HEK293 (cell line): Measurements from ENCODE around the gene ATOH8.

ENCODE experiments used
- CTCF ChIA-PET: fragments of 350-600 bp; formaldehyde crosslinking; extraction: SDS; loops from one replicate; lab custom pipeline; 2021; ENCODE audit warnings: antibody characterized with exemption; lab: Yijun Ruan, JAX
- POLR2A ChIA-PET: fragments of 300-600 bp; formaldehyde crosslinking; extraction: SDS; loops from one replicate; lab custom pipeline; 2020; ENCODE audit warnings: antibody characterized with exemption, inconsistent platforms; lab: Yijun Ruan, JAX
- H3K27ac ChIP-seq: fragments of 200-500 bp; sonication (Bioruptor generic); 2 replicates; pipeline ENCODE4 v1.5.1; 2014; ENCODE audit warnings: low read depth, low read length, control low read depth, inconsistent platforms; ENCODE audit errors: extremely low read depth
- H3K36me3 ChIP-seq, 2 experiments: fragments of 200-500 bp in 1 of 2; sonication (Bioruptor generic) in 1 of 2; 1 replicate in 1 of 2; 2 replicates in 1 of 2; pipeline ENCODE4 v1.5.1; 2014 to 2017; ENCODE audit warnings: inconsistent platforms in 2 of 2, low read length in 2 of 2; ENCODE audit not compliant: control insufficient read depth in 2 of 2, insufficient read depth in 1 of 2
- H3K4me1 ChIP-seq: fragments of 200-500 bp; sonication (Bioruptor generic); 2 replicates; pipeline ENCODE4 v1.5.1; 2014; ENCODE audit warnings: mild to moderate bottlenecking, low read length, inconsistent platforms; ENCODE audit not compliant: control insufficient read depth, insufficient read depth
- H3K4me3 ChIP-seq: 2 replicates; pipeline ENCODE4 v1.5.1; 2011; ENCODE audit warnings: low read depth, mild to moderate bottlenecking, control low read depth, low read length, moderate library complexity
- H3K9me3 ChIP-seq: fragments of 200-500 bp; sonication (Bioruptor generic); 2 replicates; pipeline ENCODE4 v1.5.1; 2014; ENCODE audit warnings: low read depth, low read length, inconsistent platforms; ENCODE audit not compliant: control insufficient read depth, insufficient read depth
- BCL11B ChIP-seq: fragments of 450-650 bp; formaldehyde crosslinking; IDR thresholded peaks from 2 replicates; pipeline ENCODE4 v1.5.1; 2016; ENCODE audit warnings: low read depth, missing biosample characterization, missing genetic modification characterization
- CTCF ChIP-seq: fragments of 450-650 bp; formaldehyde crosslinking; IDR thresholded peaks from 2 replicates; pipeline ENCODE4 v1.5.1; 2016; ENCODE audit warnings: missing biosample characterization, missing genetic modification characterization
- EGR2 ChIP-seq: fragments of 450-650 bp; formaldehyde crosslinking; IDR thresholded peaks from 2 replicates; pipeline ENCODE4 v1.5.1; 2016; ENCODE audit warnings: low read depth, missing biosample characterization, missing genetic modification characterization
- GLI4 ChIP-seq: fragments of 450-650 bp; formaldehyde crosslinking; IDR thresholded peaks from 2 replicates; pipeline ENCODE4 v1.5.1; 2016; ENCODE audit warnings: missing biosample characterization, missing genetic modification characterization
- PRDM1 ChIP-seq: fragments of 450-650 bp; formaldehyde crosslinking; IDR thresholded peaks from 2 replicates; pipeline ENCODE4; 2016; ENCODE audit warnings: missing biosample characterization, missing genetic modification characterization
- REPIN1 ChIP-seq: fragments of 450-650 bp; formaldehyde crosslinking; IDR thresholded peaks from 2 replicates; pipeline ENCODE4 v1.5.1; 2017; ENCODE audit warnings: missing biosample characterization, missing genetic modification characterization, low read depth
- SALL2 ChIP-seq: fragments of 450-650 bp; formaldehyde crosslinking; IDR thresholded peaks from 2 replicates; pipeline ENCODE4 v1.5.0; 2017; ENCODE audit warnings: missing biosample characterization, mild to moderate bottlenecking, missing genetic modification characterization, borderline replicate concordance
- TCF7L2 ChIP-seq: IDR thresholded peaks from 2 replicates; pipeline ENCODE4 v1.6.1; 2011; ENCODE audit warnings: low read depth, mild to moderate bottlenecking, inconsistent platforms, low read length, moderate library complexity, borderline replicate concordance
- TSHZ1 ChIP-seq: fragments of 450-650 bp; formaldehyde crosslinking; IDR thresholded peaks from 2 replicates; pipeline ENCODE4 v1.5.1; 2016; ENCODE audit warnings: missing biosample characterization, missing genetic modification characterization, borderline replicate concordance
- ZBTB48 ChIP-seq: fragments of 450-650 bp; formaldehyde crosslinking; IDR thresholded peaks from 2 replicates; pipeline ENCODE4 v1.5.1; 2016; ENCODE audit warnings: missing biosample characterization, missing genetic modification characterization
- ZBTB7A ChIP-seq: fragments of 450-650 bp; formaldehyde crosslinking; IDR thresholded peaks from 2 replicates; pipeline ENCODE4 v1.5.1; 2016; ENCODE audit warnings: low read depth, missing biosample characterization, missing genetic modification characterization
- ZNF16 ChIP-seq: fragments of 450-650 bp; formaldehyde crosslinking; IDR thresholded peaks from 2 replicates; pipeline ENCODE4 v1.5.1; 2016; ENCODE audit warnings: low read depth, missing biosample characterization, missing genetic modification characterization
- ZNF18 ChIP-seq: fragments of 450-650 bp; formaldehyde crosslinking; IDR thresholded peaks from 2 replicates; pipeline ENCODE4 v1.5.1; 2016; ENCODE audit warnings: missing biosample characterization, missing genetic modification characterization
- ZNF23 ChIP-seq: fragments of 450-650 bp; formaldehyde crosslinking; IDR thresholded peaks from 2 replicates; pipeline ENCODE4 v1.5.1; 2016; ENCODE audit warnings: missing biosample characterization, missing genetic modification characterization, borderline replicate concordance
- ZNF292 ChIP-seq: fragments of 450-650 bp; formaldehyde crosslinking; IDR thresholded peaks from 2 replicates; pipeline ENCODE4 v1.5.1; 2016; ENCODE audit warnings: low read depth, missing biosample characterization, missing genetic modification characterization, borderline replicate concordance
- ZNF302 ChIP-seq: fragments of 450-650 bp; formaldehyde crosslinking; IDR thresholded peaks from 2 replicates; pipeline ENCODE4 v1.5.1; 2016; ENCODE audit warnings: missing biosample characterization, missing genetic modification characterization, low read depth
- ZNF354C ChIP-seq: fragments of 450-650 bp; formaldehyde crosslinking; IDR thresholded peaks from 2 replicates; pipeline ENCODE4 v1.5.1; 2016; ENCODE audit warnings: missing biosample characterization, missing genetic modification characterization, low read depth, borderline replicate concordance
- ZNF37A ChIP-seq: fragments of 450-650 bp; IDR thresholded peaks from 2 replicates; pipeline ENCODE4 v1.5.1; 2018; ENCODE audit warnings: missing biosample characterization, missing genetic modification characterization
- ZNF416 ChIP-seq: fragments of 450-650 bp; formaldehyde crosslinking; IDR thresholded peaks from 2 replicates; pipeline ENCODE4 v1.5.1; 2016; ENCODE audit warnings: missing biosample characterization, missing genetic modification characterization
- ZNF449 ChIP-seq: fragments of 450-650 bp; formaldehyde crosslinking; IDR thresholded peaks from 2 replicates; pipeline ENCODE4 v1.5.1; 2017; ENCODE audit warnings: missing biosample characterization, mild to moderate bottlenecking, missing genetic modification characterization, moderate library complexity
- ZNF596 ChIP-seq: fragments of 450-650 bp; IDR thresholded peaks from 2 replicates; pipeline ENCODE4 v1.5.0; 2018; ENCODE audit warnings: missing biosample characterization, mild to moderate bottlenecking, missing genetic modification characterization, moderate library complexity
- ZNF610 ChIP-seq: fragments of 450-650 bp; formaldehyde crosslinking; IDR thresholded peaks from 2 replicates; pipeline ENCODE4 v1.5.1; 2016; ENCODE audit warnings: missing biosample characterization, missing genetic modification characterization, borderline replicate concordance
- ZNF621 ChIP-seq: fragments of 450-650 bp; formaldehyde crosslinking; IDR thresholded peaks from 2 replicates; pipeline ENCODE4 v1.5.1; 2017; ENCODE audit warnings: missing biosample characterization, missing genetic modification characterization
- ZNF623 ChIP-seq: fragments of 450-650 bp; formaldehyde crosslinking; IDR thresholded peaks from 2 replicates; pipeline ENCODE4 v1.5.1; 2016; ENCODE audit warnings: missing biosample characterization, missing genetic modification characterization
- ZNF626 ChIP-seq: fragments of 450-650 bp; sonication (Bioruptor Pico); formaldehyde crosslinking; IDR thresholded peaks from 2 replicates; pipeline ENCODE4 v1.5.1; 2018; ENCODE audit warnings: missing biosample characterization, missing genetic modification characterization, inconsistent platforms
- ZNF785 ChIP-seq: fragments of 450-650 bp; formaldehyde crosslinking; IDR thresholded peaks from 2 replicates; pipeline ENCODE4 v1.5.1; 2016; ENCODE audit warnings: missing biosample characterization, missing genetic modification characterization
- ZNF791 ChIP-seq: fragments of 450-650 bp; formaldehyde crosslinking; IDR thresholded peaks from 2 replicates; pipeline ENCODE4 v1.5.1; 2016; ENCODE audit warnings: missing biosample characterization, missing genetic modification characterization
- ZNF843 ChIP-seq: fragments of 450-650 bp; formaldehyde crosslinking; IDR thresholded peaks from 2 replicates; pipeline ENCODE4 v1.5.1; 2016; ENCODE audit warnings: missing biosample characterization, missing genetic modification characterization

Gene ATOH8

GRCh38 chr2:85724731-85725181 is 29.0 kb upstream of the ATOH8 start:
- Histone ChIP-seq H3K27ac (no peak overlapping the region), H3K9me3 (no peaks in the 10 kb centered on the region), H3K36me3 (no peaks in the 10 kb centered on the region), H3K4me3 (no peak overlapping the region), H3K4me1 (no peaks in the 10 kb centered on the region; the same call in 1 of the 2 replicates)
- TF ChIP-seq ZNF843 (tag by site-specific recombination), result no peak
- no peak for TF ChIP-seq PRDM1
- no peak for TF ChIP-seq ZNF18
- no peak for TF ChIP-seq ZNF292
- TF ChIP-seq ZNF302 (tag by site-specific recombination), result no peak
- TF ChIP-seq ZNF354C (tag by site-specific recombination), result no peak
- TF ChIP-seq ZNF623, result no peak
- TF ChIP-seq TCF7L2, result no peak
- TF ChIP-seq GLI4 (tag by site-specific recombination), result no peak
- no peak for TF ChIP-seq CTCF (tag by site-specific recombination)
- TF ChIP-seq ZBTB7A (tag by site-specific recombination), result no peak
- ChIA-PET CTCF (interaction anchor here (0.6 to 3.2 kb wide), 9 partner anchors 20 to 103 kb away, joined by 3 to 21 read pairs (median 4); no protein-coding TSS in a partner anchor), POLR2A (no interaction called here)

- H3K9me3 ChIP-seq, result no peaks in the 10 kb centered on the region
- ChIA-PET POLR2A (no interaction called here), CTCF (interaction anchor here (0.6 to 3.2 kb wide), 12 partner anchors 19 to 362 kb away, joined by 3 to 21 read pairs (median 4); no protein-coding TSS in a partner anchor)
- TF ChIP-seq SALL2 (tag by site-specific recombination) (no peak), ZNF416 (tag by site-specific recombination) (no peak), EGR2 (tag by site-specific recombination) (no peak), ZNF23 (tag by site-specific recombination) (no peak), ZNF626 (tag by site-specific recombination) (no peak), ZNF610 (tag by site-specific recombination) (no peak), ZNF16 (tag by site-specific recombination) (no peak), ZNF791 (tag by site-specific recombination) (no peak), ZNF596 (tag by site-specific recombination) (no peak), BCL11B (tag by site-specific recombination) (no peak), REPIN1 (no peak), ZNF449 (tag by site-specific recombination) (no peak), ZNF785 (tag by site-specific recombination) (no peak), TSHZ1 (no peak), ZNF37A (tag by site-specific recombination) (no peak), ZBTB48 (tag by site-specific recombination) (no peak), ZNF621 (tag by site-specific recombination) (no peak)
- H3K27ac ChIP-seq, result no peak overlapping the region
- no peak overlapping the region for H3K4me3 ChIP-seq
- no peaks in the 10 kb centered on the region for H3K36me3 ChIP-seq
- H3K4me1 ChIP-seq, result no peaks in the 10 kb centered on the region; the same call in 1 of the 2 replicates
Observed at GRCh38 chr2:85725451-85725850, 28.3 kb upstream of the ATOH8 start.
